ENCODE data around the gene ZNF318. TPM values are rescaled to one million over a fixed set of nuclear protein-coding genes. Genes with fewer than 3 reads are reported as not detected.

Gene ZNF318
- polyA plus RNA-seq, 1 donor from 2014 or later = 11.7 TPM

- H3K27ac ChIP-seq (ENCODE audit: low read length) = no peak overlapping the region
- no peak overlapping the region for H3K9ac ChIP-seq (ENCODE audit: low read length)
- H3K79me2 ChIP-seq (replicated peaks; ENCODE audit: insufficient read depth, low read length) = no peaks in the 10 kb centered on the region
- H3K9me2 ChIP-seq (ENCODE audit: insufficient read depth, low read length) = no peaks in the 10 kb centered on the region
- H3K36me3 ChIP-seq (ENCODE audit: insufficient read depth, low read length) = no peaks in the 10 kb centered on the region
- TF ChIP-seq TAF1 (IDR thresholded peaks at IDR 0.05; ENCODE audit: low read depth) = no peak
- no peak for TF ChIP-seq EZH2 (IDR thresholded peaks at IDR 0.05; ENCODE audit: borderline replicate concordance, insufficient read depth, low read length, poor library complexity, severe bottlenecking)
- no peak for TF ChIP-seq CTCF (IDR thresholded peaks at IDR 0.05; ENCODE audit: poor library complexity, severe bottlenecking)
- no peak for TF ChIP-seq POLR2AphosphoS5 (IDR thresholded peaks at IDR 0.05)
- TF ChIP-seq MXI1 (conservative IDR thresholded peaks at IDR 0.05; ENCODE audit: poor library complexity, severe bottlenecking) = no peak
- TF ChIP-seq RAD21 (conservative IDR thresholded peaks at IDR 0.05) = no peak
- TF ChIP-seq REST (IDR thresholded peaks at IDR 0.05; ENCODE audit: borderline replicate concordance) = no peak
- TF ChIP-seq SMC3 (conservative IDR thresholded peaks at IDR 0.05; ENCODE audit: poor library complexity) = no peak
- no peak for TF ChIP-seq EP300 (conservative IDR thresholded peaks at IDR 0.05; ENCODE audit: poor library complexity, severe bottlenecking)
- H3K27me3 ChIP-seq (ENCODE audit: insufficient read depth, low read depth, low read length) = no peaks in the 10 kb centered on the region
- H2AFZ ChIP-seq (ENCODE audit: low read depth, low read length) = no peak overlapping the region
- no peak overlapping the region for H3K4me2 ChIP-seq (ENCODE audit: low read length)
- H4K20me1 ChIP-seq (ENCODE audit: insufficient read depth) = no peaks in the 10 kb centered on the region
- H3K4me3 ChIP-seq (ENCODE audit: low read length) = no peak overlapping the region
- no peaks in the 10 kb centered on the region for H3F3A ChIP-seq (ENCODE audit: insufficient read depth, low read length, poor library complexity, severe bottlenecking)
- H3K9me3 ChIP-seq (ENCODE audit: low read length) = no peaks in the 10 kb centered on the region
Observed at GRCh38 chr6:43402820-43403219, 33.4 kb upstream of the ZNF318 start.

- H3F3A ChIP-seq (ENCODE audit: insufficient read depth, low read length, poor library complexity, severe bottlenecking) = no peaks in the 10 kb centered on the region
- H4K20me1 ChIP-seq (ENCODE audit: insufficient read depth) = no peaks in the 10 kb centered on the region
- TF ChIP-seq POLR2AphosphoS5 (IDR thresholded peaks at IDR 0.05) (no peak), MXI1 (conservative IDR thresholded peaks at IDR 0.05; ENCODE audit: poor library complexity, severe bottlenecking) (no peak), CTCF (IDR thresholded peaks at IDR 0.05; ENCODE audit: poor library complexity, severe bottlenecking) (no peak), EP300 (conservative IDR thresholded peaks at IDR 0.05; ENCODE audit: poor library complexity, severe bottlenecking) (no peak), REST (IDR thresholded peaks at IDR 0.05; ENCODE audit: borderline replicate concordance) (no peak), EZH2 (IDR thresholded peaks at IDR 0.05; ENCODE audit: borderline replicate concordance, insufficient read depth, low read length, poor library complexity, severe bottlenecking) (no peak), RAD21 (conservative IDR thresholded peaks at IDR 0.05) (no peak), SMC3 (conservative IDR thresholded peaks at IDR 0.05; ENCODE audit: poor library complexity) (no peak), TAF1 (IDR thresholded peaks at IDR 0.05; ENCODE audit: low read depth) (no peak)
- H3K9me3 ChIP-seq (ENCODE audit: low read length) = no peaks in the 10 kb centered on the region
- no peak overlapping the region for H3K4me2 ChIP-seq (ENCODE audit: low read length)
- no peaks in the 10 kb centered on the region for H3K36me3 ChIP-seq (ENCODE audit: insufficient read depth, low read length)
- H3K9ac ChIP-seq (ENCODE audit: low read length) = no peak overlapping the region
- H3K79me2 ChIP-seq (replicated peaks; ENCODE audit: insufficient read depth, low read length) = no peaks in the 10 kb centered on the region
- H3K4me3 ChIP-seq (ENCODE audit: low read length) = no peak overlapping the region
- no peaks in the 10 kb centered on the region for H3K27me3 ChIP-seq (ENCODE audit: insufficient read depth, low read depth, low read length)
- H2AFZ ChIP-seq (ENCODE audit: low read depth, low read length) = no peak overlapping the region
- no peak overlapping the region for H3K27ac ChIP-seq (ENCODE audit: low read length)
- no peaks in the 10 kb centered on the region for H3K9me2 ChIP-seq (ENCODE audit: insufficient read depth, low read length)
Observed at GRCh38 chr6:43401730-43402129, 32.3 kb upstream of the ZNF318 start.

Measured in neural cell (in vitro differentiated cells).